Measurements from ENCODE around the gene CXCR5. TPM values are rescaled to one million over a fixed set of nuclear protein-coding genes. Genes with fewer than 3 reads are reported as not detected.
"Not testable (repeated sequence)": the region's sequence is repeated elsewhere in the genome, so short reads cannot be mapped to it uniquely, and the experiment has no call there.

CXCR5 gene
- total RNA-seq = 1 to 10 TPM; 1.9 to 2.2 TPM

DNA sequence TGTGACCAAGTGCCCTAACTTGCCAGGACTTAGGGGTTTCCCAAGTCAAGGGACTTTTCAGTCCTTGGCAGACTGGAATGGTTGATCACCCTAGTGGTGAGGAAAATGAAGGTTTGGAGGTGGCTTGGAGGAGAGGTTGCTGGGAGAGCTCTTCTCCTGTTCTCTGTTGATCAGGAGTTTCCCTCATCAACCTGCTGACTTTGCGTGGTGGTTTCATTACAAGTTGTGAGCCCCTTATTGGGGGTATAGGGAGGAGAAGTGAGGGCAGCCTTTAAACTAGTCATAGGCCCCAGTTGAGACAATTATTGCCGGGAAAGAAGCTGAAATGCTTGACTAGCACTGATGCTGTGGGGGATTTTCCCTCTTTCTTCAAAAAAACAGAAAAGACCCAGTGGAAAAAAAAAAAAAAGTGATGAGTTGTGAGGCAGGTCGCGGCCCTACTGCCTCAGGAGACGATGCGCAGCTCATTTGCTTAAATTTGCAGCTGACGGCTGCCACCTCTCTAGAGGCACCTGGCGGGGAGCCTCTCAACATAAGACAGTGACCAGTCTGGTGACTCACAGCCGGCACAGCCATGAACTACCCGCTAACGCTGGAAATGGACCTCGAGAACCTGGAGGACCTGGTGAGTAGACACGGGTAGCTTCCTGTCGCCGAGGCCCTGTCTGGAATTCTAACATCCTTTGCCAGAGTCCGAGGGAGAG lies at the start of gene CXCR5:
CXCR5 (plus strand) TSS at position 525 of the 704 bp plus-strand sequence; CDS start at position 575, 50 bp downstream.
- Mint-ChIP-seq H3K4me1 (peaks cover 34% of the 10 kb centered on the region), H3K4me3 (no peak within 1 kb of the TSS), H3K27me3 (no peaks in the 10 kb centered on the region), H3K9me3 (no peaks in the 10 kb centered on the region), H3K27ac (peak within 1 kb of the TSS; percentile 15), H3K36me3 (no peaks in the 10 kb centered on the region)
- no peak for DNase-seq
- no peak for ATAC-seq (ENCODE audit: low read depth)
- POLR2A ChIA-PET = interaction anchor here (0.8 to 1.7 kb wide), 4 partner anchors 12 to 93 kb away, joined by 3 to 7 read pairs (median 5); partner anchors contain the start of gene DDX6

GRCh38 chr11:118834427-118835028 lies 49.2 kb upstream of the CXCR5 start:
- Mint-ChIP-seq H3K9me3 (no peaks in the 10 kb centered on the region), H3K27me3 (no peaks in the 10 kb centered on the region), H3K4me3 (peak overlapping the region; percentile 60), H3K27ac (peak overlapping the region; percentile 69), H3K4me1 (peaks cover 14% of the 10 kb centered on the region), H3K36me3 (peaks cover 2% of the 10 kb centered on the region)
- DNase-seq (no peak), ATAC-seq (ENCODE audit: low read depth) (peak; percentile 79)
- POLR2A ChIA-PET = interaction anchor here (0.5 to 1.8 kb wide), 4 partner anchors 35 to 57 kb away, joined by 4 to 11 read pairs (median 8); partner anchors contain the start of gene DDX6

DNA sequence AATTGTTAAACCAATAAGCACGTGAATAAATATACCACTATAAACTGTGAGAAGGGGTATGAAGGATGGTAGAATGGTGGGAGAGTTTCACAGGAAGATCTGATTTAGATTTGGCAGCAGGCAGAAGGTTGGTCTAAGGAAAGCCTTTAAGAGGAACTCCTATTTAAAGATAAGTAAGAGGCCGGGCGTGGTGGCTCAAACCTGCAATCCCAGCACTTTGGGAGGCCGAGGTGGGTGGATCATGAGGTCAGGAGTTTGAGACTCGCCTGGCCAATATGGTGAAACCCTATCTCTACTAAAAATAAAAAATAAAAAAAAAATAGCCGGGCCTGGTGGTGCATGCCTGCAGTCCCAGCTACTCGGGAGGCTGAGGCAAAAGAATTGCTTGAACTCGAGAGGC lies 45.8 kb upstream of the CXCR5 start:
- peaks cover 2% of the 10 kb centered on the region for H3K9me3 Mint-ChIP-seq
- no peaks in the 10 kb centered on the region for H3K27me3 Mint-ChIP-seq
- ATAC-seq (ENCODE audit: low read depth) (no peak), DNase-seq (no peak)
- no peak overlapping the region for H3K4me3 Mint-ChIP-seq
- H3K27ac Mint-ChIP-seq = no peak overlapping the region
- peaks cover 4% of the 10 kb centered on the region for H3K36me3 Mint-ChIP-seq
- peaks cover 28% of the 10 kb centered on the region for H3K4me1 Mint-ChIP-seq
- POLR2A ChIA-PET = no interaction called here

- no peak for ATAC-seq (ENCODE audit: low read depth)
- no peak overlapping the region for H3K4me3 Mint-ChIP-seq
- H3K9me3 Mint-ChIP-seq = peaks cover 4% of the 10 kb centered on the region
- no peaks in the 10 kb centered on the region for H3K27me3 Mint-ChIP-seq
- peaks cover 4% of the 10 kb centered on the region for H3K36me3 Mint-ChIP-seq
- peak overlapping the region; percentile 47 for H3K27ac Mint-ChIP-seq
- peaks cover 26% of the 10 kb centered on the region for H3K4me1 Mint-ChIP-seq
- no peak for DNase-seq
- POLR2A ChIA-PET = interaction anchor here (0.9 kb wide), 1 partner anchor 48 kb away, joined by 3 read pairs; the partner anchor contains the start of gene DDX6
Observed at GRCh38 chr11:118838905-118839553, 44.7 kb upstream of the CXCR5 start.

- DNase-seq = no peak
- peak; percentile 67 for ATAC-seq (ENCODE audit: low read depth)
- H3K36me3 Mint-ChIP-seq = peaks cover 4% of the 10 kb centered on the region
- POLR2A ChIA-PET = no interaction called here
- H3K9me3 Mint-ChIP-seq = peaks cover 4% of the 10 kb centered on the region
- peaks cover 23% of the 10 kb centered on the region for H3K4me1 Mint-ChIP-seq
- peak overlapping the region; percentile 14 for H3K27ac Mint-ChIP-seq
- H3K4me3 Mint-ChIP-seq = peak overlapping the region; percentile 41
- H3K27me3 Mint-ChIP-seq = no peaks in the 10 kb centered on the region
Observed at GRCh38 chr11:118841469-118842242, 42.0 kb upstream of the CXCR5 start.

- peaks cover 4% of the 10 kb centered on the region for H3K36me3 Mint-ChIP-seq
- peaks cover 23% of the 10 kb centered on the region for H3K4me1 Mint-ChIP-seq
- no peak overlapping the region for H3K4me3 Mint-ChIP-seq
- H3K9me3 Mint-ChIP-seq = peaks cover 4% of the 10 kb centered on the region
- no peaks in the 10 kb centered on the region for H3K27me3 Mint-ChIP-seq
- ATAC-seq (ENCODE audit: low read depth) = no peak
- POLR2A ChIA-PET = no interaction called here
- H3K27ac Mint-ChIP-seq = no peak overlapping the region
- DNase-seq = no peak
Observed at GRCh38 chr11:118842369-118842768, 41.3 kb upstream of the CXCR5 start.

DNA sequence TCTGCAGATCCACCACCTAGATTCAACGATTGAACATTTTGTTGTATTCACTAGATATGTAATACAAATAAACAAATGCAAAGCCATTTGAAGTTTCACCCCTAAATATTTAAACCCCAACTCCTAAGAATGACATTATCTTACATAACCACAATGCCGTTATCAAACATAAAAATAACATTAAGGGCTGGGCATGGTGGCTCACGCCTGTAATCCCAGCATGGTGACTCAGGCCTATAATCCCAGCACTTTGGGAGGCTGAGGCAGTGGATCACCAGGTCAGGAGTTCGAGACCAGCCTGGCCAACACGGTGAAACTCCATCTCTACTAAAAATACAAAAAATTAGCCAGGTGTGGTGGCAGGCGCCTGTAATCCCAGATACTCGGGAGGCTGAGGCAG lies 40.8 kb upstream of the CXCR5 start:
- H3K27me3 Mint-ChIP-seq; ATAC-seq (ENCODE audit: low read depth); H3K27ac Mint-ChIP-seq; H3K4me3 Mint-ChIP-seq; POLR2A ChIA-PET; H3K9me3 Mint-ChIP-seq; DNase-seq; H3K36me3 Mint-ChIP-seq: not testable (repeated sequence)
- peaks cover 23% of the 10 kb centered on the region for H3K4me1 Mint-ChIP-seq

GRCh38 chr11:118843565-118843964 lies 40.1 kb upstream of the CXCR5 start:
- peaks cover 23% of the 10 kb centered on the region for H3K4me1 Mint-ChIP-seq
- POLR2A ChIA-PET = no interaction called here
- DNase-seq = no peak
- ATAC-seq (ENCODE audit: low read depth) = no peak
- H3K9me3 Mint-ChIP-seq = peaks cover 4% of the 10 kb centered on the region
- H3K27me3 Mint-ChIP-seq = no peaks in the 10 kb centered on the region
- no peak overlapping the region for H3K4me3 Mint-ChIP-seq
- H3K27ac Mint-ChIP-seq = no peak overlapping the region
- peaks cover 4% of the 10 kb centered on the region for H3K36me3 Mint-ChIP-seq

- POLR2A ChIA-PET = interaction anchor here (0.8 kb wide), 1 partner anchor 54 kb away, joined by 3 read pairs; no protein-coding TSS in a partner anchor
Observed at GRCh38 chr11:118845369-118845768, 38.3 kb upstream of the CXCR5 start.

GRCh38 chr11:118846181-118846935 lies 37.3 kb upstream of the CXCR5 start:
- POLR2A ChIA-PET = no interaction called here
- DNase-seq (no peak), ATAC-seq (ENCODE audit: low read depth) (no peak)
- Mint-ChIP-seq H3K27me3 (no peaks in the 10 kb centered on the region), H3K4me3 (no peak overlapping the region), H3K36me3 (peaks cover 4% of the 10 kb centered on the region), H3K4me1 (peaks cover 19% of the 10 kb centered on the region), H3K27ac (no peak overlapping the region), H3K9me3 (peaks cover 4% of the 10 kb centered on the region)

More at GRCh38 chr11:118845369-118845768, 38.3 kb upstream of the CXCR5 start:
- Mint-ChIP-seq H3K36me3 (peaks cover 4% of the 10 kb centered on the region), H3K4me3 (no peak overlapping the region), H3K27me3 (no peaks in the 10 kb centered on the region), H3K9me3 (peaks cover 4% of the 10 kb centered on the region), H3K27ac (peak overlapping the region; percentile 47), H3K4me1 (peaks cover 24% of the 10 kb centered on the region)
- no peak for DNase-seq
- ATAC-seq (ENCODE audit: low read depth) = peak; percentile 55

GRCh38 chr11:118849825-118850224 lies 33.9 kb upstream of the CXCR5 start:
- Mint-ChIP-seq H3K9me3 (no peaks in the 10 kb centered on the region), H3K36me3 (peaks cover 1% of the 10 kb centered on the region), H3K4me3 (no peak overlapping the region), H3K27ac (no peak overlapping the region), H3K4me1 (peaks cover 15% of the 10 kb centered on the region), H3K27me3 (no peaks in the 10 kb centered on the region)
- DNase-seq = no peak
- ATAC-seq (ENCODE audit: low read depth) = no peak
- POLR2A ChIA-PET = no interaction called here

DNA sequence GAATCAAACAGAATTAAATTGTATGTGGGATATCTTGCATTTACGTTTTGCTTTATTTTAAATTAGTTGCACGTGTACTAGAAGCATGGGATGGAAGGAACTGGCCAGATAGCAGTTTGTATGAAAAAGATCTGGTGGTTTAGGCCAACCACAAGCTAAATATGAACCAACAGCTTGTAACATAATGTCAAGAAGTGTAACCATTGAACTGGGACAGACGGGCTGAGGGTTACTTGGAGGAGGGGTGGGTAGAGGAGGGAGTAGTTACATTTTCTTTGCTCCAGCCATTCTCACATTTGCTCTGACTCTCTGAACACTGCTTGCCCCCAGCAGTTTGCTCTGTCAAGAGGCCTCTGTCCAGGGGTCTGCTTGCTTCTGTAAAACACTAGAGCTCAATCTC lies 31.7 kb upstream of the CXCR5 start:
- ATAC-seq (ENCODE audit: low read depth) = no peak
- H3K4me1 Mint-ChIP-seq = peaks cover 18% of the 10 kb centered on the region
- no peak overlapping the region for H3K4me3 Mint-ChIP-seq
- H3K27me3 Mint-ChIP-seq = no peaks in the 10 kb centered on the region
- POLR2A ChIA-PET = no interaction called here
- no peaks in the 10 kb centered on the region for H3K9me3 Mint-ChIP-seq
- no peaks in the 10 kb centered on the region for H3K36me3 Mint-ChIP-seq
- H3K27ac Mint-ChIP-seq = no peak overlapping the region
- no peak for DNase-seq

All from activated naive CD8-positive, alpha-beta T cell treated with anti-CD3 and anti-CD28 coated beads, Interleukin-2, amount 10 ng/mL, durations not matched to agents 7 days and 5 days (primary cell).